CD4-positive, alpha-beta T cell treated with Interleukin-1 beta for 1 hour (primary cell): ENCODE data around the gene MSH3.

ENCODE experiments used
- DNase-seq, 2 donors: peaks; one replicate each; pipeline ENCODE4 v3.0.0-alpha.2; 2020 to 2022

The MSH3 gene

DNA sequence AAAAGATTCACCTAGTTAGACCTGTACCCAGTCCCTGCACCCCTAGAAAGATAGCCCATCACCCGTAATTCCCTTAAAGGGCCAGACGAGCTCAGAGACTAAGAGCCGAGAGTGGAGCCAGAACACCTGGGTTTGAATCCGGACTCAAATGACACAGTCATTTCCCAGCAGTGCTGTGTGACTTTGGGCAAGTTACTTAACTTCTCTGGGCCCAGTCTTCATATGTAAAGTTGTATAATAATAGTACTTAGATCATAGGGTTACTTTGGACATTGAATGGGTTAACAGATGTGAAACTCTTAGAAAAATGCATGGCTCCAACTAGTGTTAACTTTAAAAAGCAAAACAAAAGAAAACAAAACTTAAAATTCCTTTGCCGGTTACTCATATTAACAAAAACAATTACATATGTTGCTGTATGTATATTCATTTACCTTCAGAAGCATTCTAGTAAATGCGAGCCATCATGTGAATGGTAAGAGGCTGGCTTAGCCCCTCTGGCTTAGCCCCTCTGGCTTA, 265.3 kb downstream of the MSH3 start:
- DNase-seq: no peak

GRCh38 chr5:80920333-80920732, 265.9 kb downstream of the MSH3 start:
- no peak for DNase-seq

DNA sequence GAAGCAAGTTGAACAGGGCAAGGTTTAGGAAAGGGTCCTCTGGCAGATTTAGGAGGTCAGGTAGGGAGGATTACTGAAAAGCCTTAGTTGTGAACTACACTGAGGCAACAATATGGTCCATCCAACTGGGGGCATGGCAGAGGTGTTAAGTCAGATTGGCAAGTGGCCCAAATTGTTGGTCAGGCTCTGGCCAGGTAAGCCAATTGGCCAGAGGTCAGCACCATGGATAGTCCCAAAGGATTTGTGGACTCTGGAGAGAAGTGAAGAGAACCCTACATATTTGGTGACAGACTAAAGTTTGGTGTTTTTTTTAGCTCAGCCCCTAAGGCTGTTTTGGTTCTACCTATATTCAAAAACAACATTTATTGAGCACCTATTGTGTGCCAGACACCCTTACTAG, 266.6 kb downstream of the MSH3 start:
- no peak for DNase-seq

DNA sequence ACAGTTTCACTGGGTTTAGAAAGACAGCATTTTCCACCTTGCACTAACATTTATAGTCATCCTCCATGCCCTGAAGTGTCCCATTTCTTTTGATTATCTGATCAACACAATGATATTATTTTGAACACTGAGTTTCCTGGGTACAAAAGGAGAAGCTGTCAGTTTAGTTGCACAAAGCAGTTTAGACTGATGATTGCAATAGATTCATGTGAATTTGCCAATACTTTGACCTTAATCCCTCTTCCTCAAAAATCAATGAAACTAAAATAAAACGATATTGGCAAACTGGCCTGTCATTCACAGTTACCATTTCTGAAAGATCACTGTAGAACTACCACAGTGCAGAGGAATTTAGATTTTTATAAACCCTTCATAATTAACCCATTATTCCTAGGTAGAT, 271.5 kb downstream of the MSH3 start:
- no peak for DNase-seq
